H9 (cell line): ENCODE measurements around the gene LIX1L. TPM values are rescaled to one million over a fixed set of nuclear protein-coding genes. Genes with fewer than 3 reads are reported as not detected.

Experiments
- DNase-seq: peaks from one replicate; pipeline ENCODE4 v3.0.0-alpha.2; 2017
- H2AFZ ChIP-seq: one replicate; pipeline ENCODE4 v1.6.1; 2013; ENCODE audit warnings: mild to moderate bottlenecking, low read length, control low read depth, moderate library complexity
- H2AK5ac ChIP-seq: 2 replicates; pipeline ENCODE4 v1.6.1; 2013; ENCODE audit warnings: low read length, control low read depth, mixed read lengths; ENCODE audit not compliant: insufficient read length
- H2BK120ac ChIP-seq: one replicate; pipeline ENCODE4 v1.6.1; 2013; ENCODE audit warnings: low read depth, mild to moderate bottlenecking, low read length, control low read depth, inconsistent platforms; ENCODE audit not compliant: poor library complexity, severe bottlenecking
- H2BK12ac ChIP-seq: 2 replicates; pipeline ENCODE4 v1.6.1; 2013; ENCODE audit warnings: low read length, control low read depth, mixed read lengths, low read depth; ENCODE audit not compliant: insufficient read length
- H2BK15ac ChIP-seq: 2 replicates; pipeline ENCODE4 v1.6.1; 2013; ENCODE audit warnings: low read depth, low read length, control low read depth
- H2BK20ac ChIP-seq: one replicate; pipeline ENCODE4 v1.6.1; 2013; ENCODE audit warnings: low read depth, mild to moderate bottlenecking, low read length, control low read depth, inconsistent platforms; ENCODE audit not compliant: poor library complexity, severe bottlenecking
- H2BK5ac ChIP-seq: 2 replicates; pipeline ENCODE4 v1.6.1; 2013; ENCODE audit warnings: low read length, control low read depth, mixed read lengths; ENCODE audit not compliant: insufficient read length
- H3K14ac ChIP-seq: 2 replicates; pipeline ENCODE4 v1.6.1; 2013; ENCODE audit warnings: low read length, control low read depth; ENCODE audit not compliant: insufficient read depth
- H3K18ac ChIP-seq: 2 replicates; pipeline ENCODE4 v1.6.1; 2013; ENCODE audit warnings: low read depth, mild to moderate bottlenecking, mixed read lengths, low read length, control low read depth; ENCODE audit not compliant: insufficient read length
- H3K23ac ChIP-seq: 2 replicates; pipeline ENCODE4 v1.6.1; 2013; ENCODE audit warnings: low read length, control low read depth, mixed read lengths, low read depth; ENCODE audit not compliant: insufficient read length
- H3K23me2 ChIP-seq: 2 replicates; pipeline ENCODE4 v1.6.1; 2013; ENCODE audit warnings: low read depth, mild to moderate bottlenecking, mixed read lengths, low read length, control low read depth; ENCODE audit not compliant: insufficient read length, poor library complexity, severe bottlenecking
- H3K27ac ChIP-seq: 2 replicates; pipeline ENCODE4 v1.5.1; 2013; ENCODE audit warnings: low read length, control low read depth, mixed read lengths, low read depth; ENCODE audit not compliant: insufficient read length
- H3K27me3 ChIP-seq: 2 replicates; pipeline ENCODE4 v1.6.1; 2013; ENCODE audit warnings: low read length, control low read depth, inconsistent platforms; ENCODE audit not compliant: insufficient read depth
- H3K4ac ChIP-seq: 2 replicates; pipeline ENCODE4 v1.6.1; 2013; ENCODE audit warnings: low read depth, mild to moderate bottlenecking, control low read depth, inconsistent platforms, low read length, moderate library complexity
- H3K4me1 ChIP-seq: 2 replicates; pipeline ENCODE4 v1.6.1; 2013; ENCODE audit warnings: low read length, control low read depth, inconsistent platforms; ENCODE audit not compliant: insufficient read depth
- H3K4me2 ChIP-seq: 2 replicates; pipeline ENCODE4 v1.6.1; 2013; ENCODE audit warnings: low read length, control low read depth, mixed read lengths; ENCODE audit not compliant: insufficient read length, insufficient read depth
- H3K56ac ChIP-seq: 2 replicates; pipeline ENCODE4 v1.6.1; 2013; ENCODE audit warnings: low read depth, mild to moderate bottlenecking, mixed read lengths, low read length, control low read depth; ENCODE audit not compliant: insufficient read length
- H3K79me1 ChIP-seq: 2 replicates; pipeline ENCODE4 v1.6.1; 2013; ENCODE audit warnings: low read depth, mild to moderate bottlenecking, moderate library complexity, low read length, control low read depth, inconsistent platforms; ENCODE audit not compliant: insufficient read depth, poor library complexity, severe bottlenecking
- H3K79me2 ChIP-seq: 2 replicates; pipeline ENCODE4 v1.6.1; 2013; ENCODE audit warnings: low read length, control low read depth, inconsistent platforms; ENCODE audit not compliant: insufficient read depth
- H3K9ac ChIP-seq: 2 replicates; pipeline ENCODE4 v1.6.1; 2013; ENCODE audit warnings: low read length, control low read depth, mixed read lengths; ENCODE audit not compliant: insufficient read length; ENCODE audit errors: extremely low read depth
- H3K9me3 ChIP-seq: one replicate; pipeline ENCODE4 v1.6.1; 2013; ENCODE audit warnings: low read depth, low read length, inconsistent platforms; ENCODE audit not compliant: control insufficient read depth
- H3T11ph ChIP-seq: one replicate; pipeline ENCODE4 v1.6.1; 2013; ENCODE audit warnings: mild to moderate bottlenecking, low read length, control low read depth, inconsistent platforms
- H4K20me1 ChIP-seq: one replicate; pipeline ENCODE4 v1.6.1; 2013; ENCODE audit not compliant: control insufficient read depth, insufficient read length, insufficient read depth
- H4K5ac ChIP-seq: 2 replicates; pipeline ENCODE4 v1.6.1; 2013; ENCODE audit warnings: low read depth, mild to moderate bottlenecking, mixed read lengths, low read length, control low read depth; ENCODE audit not compliant: insufficient read length
- H4K8ac ChIP-seq: replicated peaks from 2 replicates; pipeline ENCODE4 v1.6.1; 2013; ENCODE audit warnings: low read length, control low read depth, mixed read lengths, low read depth; ENCODE audit not compliant: insufficient read length
- H4K91ac ChIP-seq: 2 replicates; pipeline ENCODE4 v1.6.1; 2013; ENCODE audit warnings: low read depth, mild to moderate bottlenecking, moderate library complexity, mixed read lengths, low read length, control low read depth; ENCODE audit not compliant: insufficient read length
- H3K27ac Mint-ChIP-seq, 3 experiments: 2 replicates in 2 of 3; 3 replicates in 1 of 3; pipeline ENCODE4 v1.8.0; 2020 to 2021; ENCODE audit warnings: mixed read lengths in 3 of 3, mild to moderate bottlenecking in 1 of 3, moderate library complexity in 1 of 3
- H3K27me3 Mint-ChIP-seq: 2 replicates; pipeline ENCODE4 v1.8.0; 2021; ENCODE audit warnings: low read depth, mild to moderate bottlenecking, moderate library complexity, mixed read lengths
- H3K36me3 Mint-ChIP-seq, 3 experiments: 2 replicates in 2 of 3; 3 replicates in 1 of 3; pipeline ENCODE4 v1.8.0; 2020 to 2021; ENCODE audit warnings: low read depth in 3 of 3, mixed read lengths in 3 of 3; ENCODE audit not compliant: insufficient read depth in 1 of 3
- H3K4me1 Mint-ChIP-seq, 2 experiments: 2 replicates each; pipeline ENCODE4 v1.8.0; 2020; ENCODE audit warnings: mixed read lengths in 2 of 2
- H3K4me3 Mint-ChIP-seq, 2 experiments: 2 replicates in 1 of 2; 3 replicates in 1 of 2; pipeline ENCODE4 v1.8.0; 2020 to 2021; ENCODE audit warnings: mild to moderate bottlenecking in 2 of 2, mixed read lengths in 2 of 2, moderate library complexity in 1 of 2
- H3K9me3 Mint-ChIP-seq, 2 experiments: 2 replicates in 1 of 2; 3 replicates in 1 of 2; pipeline ENCODE4 v1.8.0; 2020; ENCODE audit warnings: mild to moderate bottlenecking in 2 of 2, mixed read lengths in 2 of 2, moderate library complexity in 1 of 2
- CTCF ChIP-seq: fragments of 200-600 bp; sonication (generic); conservative IDR thresholded peaks from 3 replicates; pipeline ENCODE4 v1.8.0; 2021; ENCODE audit warnings: antibody characterized with exemption, mild to moderate bottlenecking
- WGBS: extraction: QIAGEN DNeasy Blood & Tissue Kit; methylation state at CpG from one replicate; pipeline ENCODE4 v1.1.7; 2013; ENCODE audit warnings: missing lambda C conversion rate, low lambda C conversion rate, mixed read lengths; ENCODE audit not compliant: insufficient read length; ENCODE audit errors: extremely low coverage; 5-methylcytosine and 5-hydroxymethylcytosine counted together
- total RNA-seq: library from RNA; stranded (reverse); gene quantifications from 2 replicates; pipeline ENCODE4 v1.2.1, GENCODE V29; 2021

Gene LIX1L
- total RNA-seq, 1 experiment from 2014 or later = 5.9 TPM

- Histone ChIP-seq H2BK5ac (no peak overlapping the region), H3K18ac (no peak overlapping the region), H3K9me3 (no peaks in the 10 kb centered on the region), H3K4me1 (peaks cover 2% of the 10 kb centered on the region; the same call in 1 of the 2 replicates), H2BK20ac (no peak overlapping the region), H4K5ac (no peak overlapping the region), H3K23me2 (peaks cover 31% of the 10 kb centered on the region), H3K14ac (no peak overlapping the region), H4K8ac (no peak overlapping the region), H3K4ac (no peak overlapping the region), H2BK12ac (no peak overlapping the region), H3K27me3 (peaks cover 43% of the 10 kb centered on the region), H2AFZ (peak overlapping the region; percentile 22), H2AK5ac (no peak overlapping the region), H3K4me2 (peak overlapping the region; percentile 75), H3T11ph (no peak overlapping the region), H3K9ac (peak overlapping the region; percentile 60), H3K27ac (no peak overlapping the region), H3K79me1 (no peaks in the 10 kb centered on the region), H4K20me1 (no peaks in the 10 kb centered on the region), H2BK15ac (no peak overlapping the region), H2BK120ac (no peak overlapping the region), H3K23ac (no peak overlapping the region), H3K79me2 (no peaks in the 10 kb centered on the region), H3K56ac (no peak overlapping the region), H4K91ac (no peak overlapping the region)
- Mint-ChIP-seq H3K4me3 (peak overlapping the region; percentile 87 to 95), H3K4me1 (peaks cover 42 to 50% of the 10 kb centered on the region in 2 experiments), H3K9me3 (no peaks in the 10 kb centered on the region), H3K27me3 (peaks cover 79% of the 10 kb centered on the region), H3K27ac (peak overlapping the region in 2 of 3 experiments; percentile 77 to 94; a peak in 2 of 7 replicates), H3K36me3 (no peaks in the 10 kb centered on the region; a peak in 1 of 7 replicates)
- TF ChIP-seq CTCF = peak; percentile 42; the same call in 2 of the 3 replicates
- peak; percentile 92 for DNase-seq
- no CpG with 5 or more reads among the region's 44 CpGs for WGBS
Observed at GRCh38 chr1:145960468-145961108, 2.8 kb upstream of the LIX1L start.
